ENCODE measurements around the gene MGAM2.
"Not testable (repeated sequence)": the region's sequence is repeated elsewhere in the genome, so short reads cannot be mapped to it uniquely, and the experiment has no call there.

MGAM2 gene

DNA sequence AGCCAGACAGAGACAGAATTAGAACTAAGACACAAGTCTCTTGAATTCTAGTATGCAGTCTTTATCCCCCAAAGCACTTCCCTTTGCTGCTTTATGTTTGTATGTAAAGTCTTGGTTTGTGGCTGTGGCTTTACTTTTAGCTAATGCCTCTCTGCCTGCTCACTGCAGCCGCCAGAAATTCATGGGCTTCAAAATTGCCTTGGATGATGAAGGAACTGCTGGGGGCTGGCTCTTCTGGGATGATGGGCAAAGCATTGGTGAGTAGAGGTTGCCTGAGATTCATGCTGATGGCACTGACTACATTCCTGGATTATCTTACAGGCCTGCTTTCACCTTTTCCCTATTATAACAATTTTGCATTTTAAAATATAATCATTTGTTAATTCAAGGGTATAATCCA, 10.9 kb upstream of the MGAM2 start:
- no peak for TF ChIP-seq CTCF (IDR thresholded peaks at IDR 0.05; ENCODE audit: low read depth, low read length)
- DNase-seq, result no peak
- H3K9me3 ChIP-seq, result no peaks in the 10 kb centered on the region
- no peaks in the 10 kb centered on the region for H3K4me1 ChIP-seq
- no peak overlapping the region for H3K4me3 ChIP-seq (ENCODE audit: low read depth, low read length)
- H3K27me3 ChIP-seq, result no peaks in the 10 kb centered on the region
- H3K36me3 ChIP-seq, result no peaks in the 10 kb centered on the region

GRCh38 chr7:142101794-142102193, 9.7 kb upstream of the MGAM2 start:
- H3K36me3 ChIP-seq; H3K4me3 ChIP-seq (ENCODE audit: low read depth, low read length); H3K27me3 ChIP-seq; DNase-seq; H3K9me3 ChIP-seq; H3K4me1 ChIP-seq: not testable (repeated sequence)

DNA sequence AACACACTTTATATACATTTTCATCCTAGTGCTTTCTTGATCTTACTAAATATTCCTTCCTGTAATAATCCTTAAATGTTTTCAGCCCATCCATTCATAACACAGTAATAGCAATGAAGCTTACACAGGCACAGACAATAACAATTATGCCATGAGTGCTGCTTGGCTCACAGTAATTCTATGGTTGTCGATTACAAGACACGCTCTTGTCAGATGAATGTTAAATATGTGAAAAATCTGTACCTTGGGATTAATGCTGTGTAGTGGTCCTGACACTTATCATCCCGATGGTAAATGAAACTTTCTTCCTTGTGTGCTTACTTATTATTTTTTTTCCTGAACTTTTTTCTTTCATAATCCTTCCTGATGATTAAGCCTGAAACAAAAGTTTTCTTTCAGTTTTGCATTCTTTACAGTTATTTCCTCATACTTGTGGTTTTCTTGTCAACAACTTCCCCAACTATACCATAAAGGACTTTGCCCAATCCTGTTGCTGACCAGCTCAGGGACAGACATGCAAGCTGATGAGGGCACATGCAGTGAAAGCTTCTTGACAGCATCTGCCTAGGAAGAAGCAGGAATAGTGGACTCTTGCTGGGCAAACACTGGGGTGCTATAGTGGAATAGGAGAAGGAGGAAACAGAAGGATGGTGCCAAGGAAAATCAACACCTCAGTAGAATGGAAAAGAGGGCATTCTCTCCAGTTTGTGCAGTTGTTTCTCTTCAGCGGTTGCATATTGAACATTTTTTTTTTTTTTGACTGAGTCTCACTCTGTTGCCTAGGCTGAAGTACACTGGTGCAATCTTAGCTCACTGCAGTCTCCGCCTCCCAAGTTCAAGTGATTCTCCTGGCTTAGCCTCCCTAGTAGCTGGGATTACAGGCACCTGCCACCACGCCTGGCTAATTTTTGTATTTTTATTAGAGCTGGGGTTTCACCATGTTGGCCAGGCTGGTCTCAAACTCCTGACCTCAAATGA, 6.7 kb upstream of the MGAM2 start:
- no peak for DNase-seq
- TF ChIP-seq CTCF (IDR thresholded peaks at IDR 0.05; ENCODE audit: low read depth, low read length), result no peak
- Histone ChIP-seq H3K27me3 (no peaks in the 10 kb centered on the region), H3K9me3 (no peaks in the 10 kb centered on the region), H3K4me3 (ENCODE audit: low read depth, low read length) (no peak overlapping the region), H3K36me3 (no peaks in the 10 kb centered on the region), H3K4me1 (no peaks in the 10 kb centered on the region)

GRCh38 chr7:142108728-142109505, 2.6 kb upstream of the MGAM2 start:
- no peaks in the 10 kb centered on the region for H3K4me1 ChIP-seq
- TF ChIP-seq CTCF (IDR thresholded peaks at IDR 0.05; ENCODE audit: low read depth, low read length), result no peak
- H3K27me3 ChIP-seq, result no peaks in the 10 kb centered on the region
- DNase-seq, result no peak
- no peaks in the 10 kb centered on the region for H3K36me3 ChIP-seq
- no peak overlapping the region for H3K4me3 ChIP-seq (ENCODE audit: low read depth, low read length)
- H3K9me3 ChIP-seq, result no peaks in the 10 kb centered on the region

DNA sequence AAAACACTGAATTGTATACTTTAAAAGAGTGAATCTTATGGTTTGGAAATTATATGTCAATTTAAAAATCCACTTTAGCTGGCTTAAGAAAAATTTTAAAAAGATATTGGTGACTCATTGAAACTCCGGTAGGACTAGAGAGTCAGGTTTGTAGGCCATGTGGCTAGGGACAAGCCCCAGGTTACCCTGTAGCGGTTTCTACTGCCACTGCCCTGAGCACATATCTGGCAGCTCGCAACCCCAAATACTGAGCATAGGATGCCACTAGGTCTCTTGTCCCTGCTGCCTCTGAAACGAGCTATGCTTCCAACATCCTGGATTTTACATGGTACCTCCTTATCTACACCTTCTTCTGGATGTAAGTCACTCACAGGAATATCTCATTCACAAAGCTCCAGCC, 1.4 kb upstream of the MGAM2 start:
- H3K4me3 ChIP-seq (ENCODE audit: low read depth, low read length), result no peak overlapping the region
- no peaks in the 10 kb centered on the region for H3K4me1 ChIP-seq
- H3K9me3 ChIP-seq, result no peaks in the 10 kb centered on the region
- H3K27me3 ChIP-seq, result no peaks in the 10 kb centered on the region
- no peak for TF ChIP-seq CTCF (IDR thresholded peaks at IDR 0.05; ENCODE audit: low read depth, low read length)
- DNase-seq, result no peak
- no peaks in the 10 kb centered on the region for H3K36me3 ChIP-seq

DNA sequence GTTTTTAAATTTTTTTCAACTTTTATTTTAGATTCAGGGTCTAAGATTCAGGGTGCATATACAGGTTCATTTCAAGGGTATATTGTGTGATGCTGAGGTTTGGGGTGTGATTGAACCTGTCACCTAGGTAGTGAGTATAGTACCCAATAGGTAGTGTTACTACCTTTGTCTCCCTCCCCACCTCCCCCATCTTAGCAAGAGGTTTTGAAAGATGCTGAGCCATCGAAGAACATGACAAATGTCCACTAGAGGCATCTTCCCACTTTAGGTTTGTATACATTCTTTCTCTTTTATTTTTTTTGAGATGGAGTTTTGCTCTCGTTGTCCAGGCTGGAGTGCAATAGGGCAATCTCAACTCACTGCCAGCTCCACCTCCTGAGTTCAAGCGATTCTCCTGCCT, 880 bp upstream of the MGAM2 start:
- H3K4me3 ChIP-seq (ENCODE audit: low read depth, low read length), result no peak overlapping the region
- no peak for TF ChIP-seq CTCF (IDR thresholded peaks at IDR 0.05; ENCODE audit: low read depth, low read length)
- H3K9me3 ChIP-seq, result no peaks in the 10 kb centered on the region
- no peaks in the 10 kb centered on the region for H3K36me3 ChIP-seq
- no peak for DNase-seq
- no peaks in the 10 kb centered on the region for H3K27me3 ChIP-seq
- no peaks in the 10 kb centered on the region for H3K4me1 ChIP-seq
